K562 (cell line): ENCODE measurements around the gene SERF2. TPM values are rescaled to one million over a fixed set of nuclear protein-coding genes. Genes with fewer than 3 reads are reported as not detected.
A peak's percentile ranks its signal among the peaks of the same experiment; 100 is the strongest.
"Not testable (repeated sequence)": the region's sequence is repeated elsewhere in the genome, so short reads cannot be mapped to it uniquely, and the experiment has no call there.

ENCODE experiments used
- CBX1 ChIP-seq: sonication (generic); IDR thresholded peaks from 2 replicates; pipeline ENCODE4 v1.6.1; 2016; ENCODE audit warnings: antibody characterized with exemption, low read depth, mild to moderate bottlenecking
- ETV6 ChIP-seq, 3 experiments: fragments of 150-350 bp in 1 of 3; sonication (generic) in 1 of 3; formaldehyde crosslinking in 1 of 3; IDR thresholded peaks; 2 replicates each; pipeline versions ENCODE4 v1.6.1 to v1.8.0; 2014 to 2022; ENCODE audit warnings: borderline replicate concordance in 2 of 3, low read depth in 2 of 3, antibody characterized with exemption in 1 of 3, low read length in 1 of 3, mild to moderate bottlenecking in 1 of 3, missing genetic modification reagents in 1 of 3
- NEUROD1 ChIP-seq: fragments of 150-350 bp; IDR thresholded peaks from 2 replicates; pipeline ENCODE4 v1.6.1; 2014; ENCODE audit warnings: borderline replicate concordance, low read length, low read depth; ENCODE audit not compliant: partially characterized antibody
- POLR2B ChIP-seq: fragments of 450-650 bp; IDR thresholded peaks from 2 replicates; pipeline ENCODE4 v1.6.1; 2018; ENCODE audit warnings: low read depth; ENCODE audit not compliant: partially characterized antibody
- RBM25 ChIP-seq: fragments of 200-400 bp; formaldehyde crosslinking; IDR thresholded peaks from 2 replicates; pipeline ENCODE4 v1.6.1; 2018; ENCODE audit warnings: low read length, low read depth, moderate library complexity; ENCODE audit not compliant: severe bottlenecking
- SAFB ChIP-seq: fragments of 200-400 bp; formaldehyde crosslinking; IDR thresholded peaks from 2 replicates; pipeline ENCODE4 v1.6.1; 2017; ENCODE audit warnings: low read depth, low read length, borderline replicate concordance
- SAP30 ChIP-seq: fragments of 200-600 bp; sonication (generic); IDR thresholded peaks from 2 replicates; pipeline ENCODE4 v1.6.1; 2012; ENCODE audit warnings: borderline replicate concordance, low read depth, mild to moderate bottlenecking, moderate library complexity, low read length, control low read depth, inconsistent platforms; ENCODE audit not compliant: insufficient read depth, poor library complexity, severe bottlenecking
- STAG1 ChIP-seq: sonication (generic); formaldehyde crosslinking; IDR thresholded peaks from 2 replicates; pipeline ENCODE4 v1.5.0; 2020; ENCODE audit warnings: missing genetic modification reagents, borderline replicate concordance
- ZBTB7A ChIP-seq: IDR thresholded peaks from 2 replicates; pipeline ENCODE4 v1.6.1; 2011; ENCODE audit warnings: low read depth, mild to moderate bottlenecking, low read length, moderate library complexity, borderline replicate concordance; ENCODE audit not compliant: control insufficient read depth
- polyA plus RNA-seq, 8 experiments: library from polyadenylated mRNA; depleted of rRNA in 4 of 8; stranded (reverse) in 5 of 8; unstranded in 3 of 8; fragments of >200 nt; fragmentation: Nextera tagmentation in 2 of 8; fragmentation: Illumina TruSeq in 1 of 8; extraction: Ambion mirVana in 2 of 8; extraction: Trizol in 1 of 8; gene quantifications; 2 replicates each; pipeline versions ENCODE4 v1.2.1 to v1.2.3, GENCODE V29; 2011 to 2014; ENCODE audit warnings: inconsistent platforms in 1 of 8, missing spikeins in 1 of 8
- total RNA-seq, 7 experiments: library from RNA; depleted of rRNA in 6 of 7; stranded (reverse); fragments of >200 nt in 6 of 7; fragmentation: Illumina TruSeq in 2 of 7; extraction: Trizol in 2 of 7; gene quantifications; 2 replicates each; pipeline versions ENCODE4 v1.2.1 to v1.2.3, GENCODE V29; 2011 to 2021; ENCODE audit warnings: low replicate concordance in 1 of 7
- TF ChIP-seq, protein P1 (sequence below): fragments of 450-650 bp; IDR thresholded peaks from 2 replicates; pipeline ENCODE4 v1.6.1; 2016; ENCODE audit warnings: mild to moderate bottlenecking, moderate library complexity
- TF ChIP-seq, protein P2 (sequence below): sonication (generic); formaldehyde crosslinking; IDR thresholded peaks from 2 replicates; pipeline ENCODE4 v1.8.0; 2022; ENCODE audit warnings: missing genetic modification reagents, mild to moderate bottlenecking, moderate library complexity, borderline replicate concordance

The SERF2 gene
- total and polyA plus RNA-seq, 9 of the 15 experiments (the other 6 are each of a cell fraction or from before 2014, with no cell fraction given), result 497 to 3,360 (median 867) TPM

DNA sequence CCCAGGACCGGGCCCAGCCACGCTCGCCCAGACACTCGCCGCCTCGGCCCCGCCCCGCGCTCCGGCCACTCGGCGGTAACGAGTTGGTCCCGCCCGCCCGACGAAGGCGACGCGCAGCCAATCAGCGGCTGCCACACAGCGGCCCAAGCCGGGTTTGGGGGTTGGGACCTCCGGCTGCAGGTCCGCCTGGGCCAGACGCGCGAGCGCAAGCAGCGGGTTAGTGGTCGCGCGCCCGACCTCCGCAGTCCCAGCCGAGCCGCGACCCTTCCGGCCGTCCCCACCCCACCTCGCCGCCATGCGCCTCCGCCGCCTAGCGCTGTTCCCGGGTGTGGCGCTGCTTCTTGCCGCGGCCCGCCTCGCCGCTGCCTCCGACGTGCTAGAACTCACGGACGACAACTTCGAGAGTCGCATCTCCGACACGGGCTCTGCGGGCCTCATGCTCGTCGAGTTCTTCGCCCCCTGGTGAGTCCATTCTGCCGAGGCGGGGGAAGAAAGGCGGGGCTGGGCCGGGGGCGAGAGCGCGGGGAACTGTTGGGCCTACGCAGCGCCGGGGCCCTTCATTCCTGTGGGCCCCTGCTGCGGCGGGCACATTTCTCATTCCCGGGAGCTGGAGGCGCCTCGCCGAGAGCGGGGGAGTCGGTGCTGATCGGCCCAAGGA, 45.7 kb upstream of the SERF2 start, which contains the start of gene PDIA3 (continued):
- TF ChIP-seq, protein P1, sequence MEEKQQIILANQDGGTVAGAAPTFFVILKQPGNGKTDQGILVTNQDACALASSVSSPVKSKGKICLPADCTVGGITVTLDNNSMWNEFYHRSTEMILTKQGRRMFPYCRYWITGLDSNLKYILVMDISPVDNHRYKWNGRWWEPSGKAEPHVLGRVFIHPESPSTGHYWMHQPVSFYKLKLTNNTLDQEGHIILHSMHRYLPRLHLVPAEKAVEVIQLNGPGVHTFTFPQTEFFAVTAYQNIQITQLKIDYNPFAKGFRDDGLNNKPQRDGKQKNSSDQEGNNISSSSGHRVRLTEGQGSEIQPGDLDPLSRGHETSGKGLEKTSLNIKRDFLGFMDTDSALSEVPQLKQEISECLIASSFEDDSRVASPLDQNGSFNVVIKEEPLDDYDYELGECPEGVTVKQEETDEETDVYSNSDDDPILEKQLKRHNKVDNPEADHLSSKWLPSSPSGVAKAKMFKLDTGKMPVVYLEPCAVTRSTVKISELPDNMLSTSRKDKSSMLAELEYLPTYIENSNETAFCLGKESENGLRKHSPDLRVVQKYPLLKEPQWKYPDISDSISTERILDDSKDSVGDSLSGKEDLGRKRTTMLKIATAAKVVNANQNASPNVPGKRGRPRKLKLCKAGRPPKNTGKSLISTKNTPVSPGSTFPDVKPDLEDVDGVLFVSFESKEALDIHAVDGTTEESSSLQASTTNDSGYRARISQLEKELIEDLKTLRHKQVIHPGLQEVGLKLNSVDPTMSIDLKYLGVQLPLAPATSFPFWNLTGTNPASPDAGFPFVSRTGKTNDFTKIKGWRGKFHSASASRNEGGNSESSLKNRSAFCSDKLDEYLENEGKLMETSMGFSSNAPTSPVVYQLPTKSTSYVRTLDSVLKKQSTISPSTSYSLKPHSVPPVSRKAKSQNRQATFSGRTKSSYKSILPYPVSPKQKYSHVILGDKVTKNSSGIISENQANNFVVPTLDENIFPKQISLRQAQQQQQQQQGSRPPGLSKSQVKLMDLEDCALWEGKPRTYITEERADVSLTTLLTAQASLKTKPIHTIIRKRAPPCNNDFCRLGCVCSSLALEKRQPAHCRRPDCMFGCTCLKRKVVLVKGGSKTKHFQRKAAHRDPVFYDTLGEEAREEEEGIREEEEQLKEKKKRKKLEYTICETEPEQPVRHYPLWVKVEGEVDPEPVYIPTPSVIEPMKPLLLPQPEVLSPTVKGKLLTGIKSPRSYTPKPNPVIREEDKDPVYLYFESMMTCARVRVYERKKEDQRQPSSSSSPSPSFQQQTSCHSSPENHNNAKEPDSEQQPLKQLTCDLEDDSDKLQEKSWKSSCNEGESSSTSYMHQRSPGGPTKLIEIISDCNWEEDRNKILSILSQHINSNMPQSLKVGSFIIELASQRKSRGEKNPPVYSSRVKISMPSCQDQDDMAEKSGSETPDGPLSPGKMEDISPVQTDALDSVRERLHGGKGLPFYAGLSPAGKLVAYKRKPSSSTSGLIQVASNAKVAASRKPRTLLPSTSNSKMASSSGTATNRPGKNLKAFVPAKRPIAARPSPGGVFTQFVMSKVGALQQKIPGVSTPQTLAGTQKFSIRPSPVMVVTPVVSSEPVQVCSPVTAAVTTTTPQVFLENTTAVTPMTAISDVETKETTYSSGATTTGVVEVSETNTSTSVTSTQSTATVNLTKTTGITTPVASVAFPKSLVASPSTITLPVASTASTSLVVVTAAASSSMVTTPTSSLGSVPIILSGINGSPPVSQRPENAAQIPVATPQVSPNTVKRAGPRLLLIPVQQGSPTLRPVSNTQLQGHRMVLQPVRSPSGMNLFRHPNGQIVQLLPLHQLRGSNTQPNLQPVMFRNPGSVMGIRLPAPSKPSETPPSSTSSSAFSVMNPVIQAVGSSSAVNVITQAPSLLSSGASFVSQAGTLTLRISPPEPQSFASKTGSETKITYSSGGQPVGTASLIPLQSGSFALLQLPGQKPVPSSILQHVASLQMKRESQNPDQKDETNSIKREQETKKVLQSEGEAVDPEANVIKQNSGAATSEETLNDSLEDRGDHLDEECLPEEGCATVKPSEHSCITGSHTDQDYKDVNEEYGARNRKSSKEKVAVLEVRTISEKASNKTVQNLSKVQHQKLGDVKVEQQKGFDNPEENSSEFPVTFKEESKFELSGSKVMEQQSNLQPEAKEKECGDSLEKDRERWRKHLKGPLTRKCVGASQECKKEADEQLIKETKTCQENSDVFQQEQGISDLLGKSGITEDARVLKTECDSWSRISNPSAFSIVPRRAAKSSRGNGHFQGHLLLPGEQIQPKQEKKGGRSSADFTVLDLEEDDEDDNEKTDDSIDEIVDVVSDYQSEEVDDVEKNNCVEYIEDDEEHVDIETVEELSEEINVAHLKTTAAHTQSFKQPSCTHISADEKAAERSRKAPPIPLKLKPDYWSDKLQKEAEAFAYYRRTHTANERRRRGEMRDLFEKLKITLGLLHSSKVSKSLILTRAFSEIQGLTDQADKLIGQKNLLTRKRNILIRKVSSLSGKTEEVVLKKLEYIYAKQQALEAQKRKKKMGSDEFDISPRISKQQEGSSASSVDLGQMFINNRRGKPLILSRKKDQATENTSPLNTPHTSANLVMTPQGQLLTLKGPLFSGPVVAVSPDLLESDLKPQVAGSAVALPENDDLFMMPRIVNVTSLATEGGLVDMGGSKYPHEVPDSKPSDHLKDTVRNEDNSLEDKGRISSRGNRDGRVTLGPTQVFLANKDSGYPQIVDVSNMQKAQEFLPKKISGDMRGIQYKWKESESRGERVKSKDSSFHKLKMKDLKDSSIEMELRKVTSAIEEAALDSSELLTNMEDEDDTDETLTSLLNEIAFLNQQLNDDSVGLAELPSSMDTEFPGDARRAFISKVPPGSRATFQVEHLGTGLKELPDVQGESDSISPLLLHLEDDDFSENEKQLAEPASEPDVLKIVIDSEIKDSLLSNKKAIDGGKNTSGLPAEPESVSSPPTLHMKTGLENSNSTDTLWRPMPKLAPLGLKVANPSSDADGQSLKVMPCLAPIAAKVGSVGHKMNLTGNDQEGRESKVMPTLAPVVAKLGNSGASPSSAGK, result peak; percentile 91
- TF ChIP-seq, protein P2, sequence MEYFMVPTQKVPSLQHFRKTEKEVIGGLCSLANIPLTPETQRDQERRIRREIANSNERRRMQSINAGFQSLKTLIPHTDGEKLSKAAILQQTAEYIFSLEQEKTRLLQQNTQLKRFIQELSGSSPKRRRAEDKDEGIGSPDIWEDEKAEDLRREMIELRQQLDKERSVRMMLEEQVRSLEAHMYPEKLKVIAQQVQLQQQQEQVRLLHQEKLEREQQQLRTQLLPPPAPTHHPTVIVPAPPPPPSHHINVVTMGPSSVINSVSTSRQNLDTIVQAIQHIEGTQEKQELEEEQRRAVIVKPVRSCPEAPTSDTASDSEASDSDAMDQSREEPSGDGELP (CRISPR knock-in tag), result peak; percentile 74; the same call in 1 of the 2 replicates
- not testable (repeated sequence) for TF ChIP-seq ETV6 (IDR thresholded peaks at IDR 0.05; ENCODE audit: borderline replicate concordance in 1 of 2, low read depth in 2 of 2, low read length in 1 of 2)
- TF ChIP-seq ETV6 (CRISPR knock-in tag; IDR thresholded peaks at IDR 0.05; ENCODE audit: borderline replicate concordance) (peak; percentile 59; the same call in 1 of the 2 replicates), SAFB (0 out of 2 replicates have a peak, but pooled peaks have one; percentile 13), POLR2B (peak; percentile 86), CBX1 (peak; percentile 71; the same call in 1 of the 2 replicates), SAP30 (peak; percentile 28), NEUROD1 (peak; percentile 42), RBM25 (peak; percentile 98), STAG1 (CRISPR knock-in tag) (0 out of 2 replicates have a peak, but pooled peaks have one; percentile 26), ZBTB7A (peak; percentile 61; the same call in 1 of the 2 replicates)
